ENCODE measurements around the gene TTC28.
"Not testable (repeated sequence)": the region's sequence is repeated elsewhere in the genome, so short reads cannot be mapped to it uniquely, and the experiment has no call there.

GRCh38 chr22:28663569-28663942 lies 16.1 kb downstream of the TTC28 start:
- TF ChIP-seq REST (IDR thresholded peaks at IDR 0.05; ENCODE audit: borderline replicate concordance); CTCF (IDR thresholded peaks at IDR 0.05; ENCODE audit: poor library complexity, severe bottlenecking); RAD21 (conservative IDR thresholded peaks at IDR 0.05); POLR2AphosphoS5 (IDR thresholded peaks at IDR 0.05); EZH2 (IDR thresholded peaks at IDR 0.05; ENCODE audit: borderline replicate concordance, insufficient read depth, low read length, poor library complexity, severe bottlenecking); TAF1 (IDR thresholded peaks at IDR 0.05; ENCODE audit: low read depth); EP300 (conservative IDR thresholded peaks at IDR 0.05; ENCODE audit: poor library complexity, severe bottlenecking): not testable (repeated sequence)

Measured in neural cell (in vitro differentiated cells).